OCI-LY7 (cell line): Measurements from ENCODE around the gene RASL12. TPM values are rescaled to one million over a fixed set of nuclear protein-coding genes. Genes with fewer than 3 reads are reported as not detected.

Experiments used
- BruUV-seq: library from RNA; stranded (reverse); fragments of 400-500 nt; replicated peaks from 2 replicates; lab custom pipeline; 2021; lab: Mats Ljungman, UMichigan
- CTCF ChIA-PET: fragments of 300-600 bp; sonication (Branson Sonifier 250); formaldehyde crosslinking; loops from one replicate; lab custom pipeline; 2022; ENCODE audit warnings: antibody characterized with exemption; ENCODE audit not compliant: unreplicated experiment; lab: Charles Lee
- POLR2A ChIA-PET: fragments of 300-600 bp; sonication (Branson Sonifier 250); formaldehyde crosslinking; loops from one replicate; lab custom pipeline; 2022; ENCODE audit warnings: antibody characterized with exemption; lab: Charles Lee
- DNase-seq: peaks from one replicate; pipeline ENCODE4 v3.0.0-alpha.2; 2015; ENCODE audit warnings: low spot score
- H2AFZ ChIP-seq: fragments of 200-600 bp; sonication (generic), shearing (Covaris generic); 2 replicates; pipeline ENCODE4 v1.6.1; 2014; ENCODE audit warnings: mild to moderate bottlenecking, antibody characterized with exemption, low read length, moderate library complexity
- H3K27ac ChIP-seq: fragments of 200-600 bp; sonication (generic); 2 replicates; pipeline ENCODE4 v1.5.1; 2014; ENCODE audit warnings: mixed run types, low read depth, mild to moderate bottlenecking, moderate library complexity, low read length, inconsistent platforms; ENCODE audit not compliant: poor library complexity, severe bottlenecking
- H3K36me3 ChIP-seq: fragments of 200-600 bp; sonication (generic); 2 replicates; pipeline ENCODE4 v1.6.1; 2014; ENCODE audit warnings: mild to moderate bottlenecking, antibody characterized with exemption, low read length, moderate library complexity, mixed read lengths; ENCODE audit not compliant: insufficient read depth
- H3K4me1 ChIP-seq: fragments of 200-600 bp; sonication (generic); 2 replicates; pipeline ENCODE4 v1.5.1; 2014; ENCODE audit warnings: mild to moderate bottlenecking, low read length; ENCODE audit not compliant: insufficient read depth, poor library complexity, severe bottlenecking
- H3K4me2 ChIP-seq: fragments of 200-600 bp; sonication (generic); 2 replicates; pipeline ENCODE4 v1.6.1; 2014; ENCODE audit warnings: mild to moderate bottlenecking, low read length
- H3K4me3 ChIP-seq: fragments of 200-600 bp; sonication (generic); 2 replicates; pipeline ENCODE4 v1.5.1; 2014; ENCODE audit warnings: mild to moderate bottlenecking, low read depth, low read length; ENCODE audit not compliant: poor library complexity, severe bottlenecking
- H3K79me2 ChIP-seq: fragments of 200-600 bp; sonication (generic); 2 replicates; pipeline ENCODE4 v1.6.1; 2016; ENCODE audit warnings: low read depth, mild to moderate bottlenecking, low read length, moderate library complexity, mixed read lengths; ENCODE audit not compliant: insufficient read depth
- H3K9me2 ChIP-seq: fragments of 200-600 bp; sonication (generic); 2 replicates; pipeline ENCODE4 v1.6.1; 2016; ENCODE audit warnings: mild to moderate bottlenecking, low read length, mixed read lengths; ENCODE audit not compliant: insufficient read depth
- H3K9me3 ChIP-seq: fragments of 200-600 bp; sonication (generic); 2 replicates; pipeline ENCODE4 v1.6.1; 2014; ENCODE audit warnings: mild to moderate bottlenecking, mixed run types, low read length, mixed read lengths
- H4K20me1 ChIP-seq: fragments of 200-600 bp; sonication (generic); 2 replicates; pipeline ENCODE4 v1.6.1; 2014; ENCODE audit warnings: mild to moderate bottlenecking, antibody characterized with exemption, low read length, moderate library complexity, mixed read lengths; ENCODE audit not compliant: insufficient read depth
- CTCF ChIP-seq: fragments of 200-600 bp; sonication (generic); conservative IDR thresholded peaks from 2 replicates; pipeline ENCODE4 v1.5.1; 2014; ENCODE audit warnings: mild to moderate bottlenecking, antibody characterized with exemption, low read length, moderate library complexity, mixed read lengths
- EZH2phosphoT487 ChIP-seq: fragments of 200-600 bp; sonication (generic); IDR thresholded peaks from 2 replicates; pipeline ENCODE4 v1.6.1; 2018; ENCODE audit warnings: low read depth, borderline replicate concordance, mild to moderate bottlenecking, mixed run types, antibody characterized with exemption, low read length, moderate library complexity, mixed read lengths
- intact Hi-C: fragments of 100-400 bp; cut with micrococcal nuclease; formaldehyde crosslinking; loops from one replicate; pipeline ENCODE4 v1.10.0; 2022; ENCODE audit not compliant: unreplicated experiment
- total RNA-seq, 2 experiments: library from RNA; depleted of rRNA in 1 of 2; stranded (reverse); fragments of >200 nt in 1 of 2; shearing (Covaris generic) in 1 of 2; gene quantifications; 2 replicates each; pipeline ENCODE4 v1.2.3, GENCODE V29; 2014 to 2022

The RASL12 gene
- total RNA-seq, 2 experiments from 2014 or later: not detected

- TF ChIP-seq EZH2phosphoT487 (no peak), CTCF (no peak)
Measured at GRCh38 chr15:65106011-65106590, 38.3 kb upstream of the RASL12 start.

GRCh38 chr15:65105038-65105437 lies 37.2 kb upstream of the RASL12 start:
- no peaks in the 10 kb centered on the region for H3K9me2 ChIP-seq
- POLR2A ChIA-PET: no interaction called here
- CTCF ChIA-PET: no interaction called here
- no peaks in the 10 kb centered on the region for H3K9me3 ChIP-seq
- no peak for DNase-seq
- H4K20me1 ChIP-seq: no peaks in the 10 kb centered on the region
- H3K4me3 ChIP-seq: no peak overlapping the region
- H3K27ac ChIP-seq: no peak overlapping the region
- no TSS peak for BruUV-seq
- H3K4me1 ChIP-seq: no peaks in the 10 kb centered on the region
- no peak for TF ChIP-seq CTCF
- no peak for TF ChIP-seq EZH2phosphoT487
- peaks cover 37% of the 10 kb centered on the region for H3K36me3 ChIP-seq
- no peak overlapping the region for H3K4me2 ChIP-seq
- intact Hi-C loops: no loop called here
- H3K79me2 ChIP-seq: no peaks in the 10 kb centered on the region
- H2AFZ ChIP-seq: no peak overlapping the region

More at GRCh38 chr15:65106011-65106590, 38.3 kb upstream of the RASL12 start:
- H3K4me3 ChIP-seq: no peak overlapping the region
- intact Hi-C loops: no loop called here
- H3K9me2 ChIP-seq: no peaks in the 10 kb centered on the region
- ChIA-PET POLR2A (no interaction called here), CTCF (interaction anchor here (0.6 kb wide), 1 partner anchor 166 kb away, joined by 3 read pairs; no protein-coding TSS in a partner anchor)
- no peak overlapping the region for H2AFZ ChIP-seq
- no peaks in the 10 kb centered on the region for H3K4me1 ChIP-seq
- H3K36me3 ChIP-seq: peaks cover 33% of the 10 kb centered on the region
- H3K27ac ChIP-seq: no peak overlapping the region
- no peaks in the 10 kb centered on the region for H3K79me2 ChIP-seq
- no peak for DNase-seq
- no peaks in the 10 kb centered on the region for H4K20me1 ChIP-seq
- H3K9me3 ChIP-seq: no peaks in the 10 kb centered on the region
- H3K4me2 ChIP-seq: no peak overlapping the region
- BruUV-seq: no TSS peak

GRCh38 chr15:65102912-65103311 lies 35.1 kb upstream of the RASL12 start:
- POLR2A ChIA-PET: interaction anchor here (0.6 to 0.9 kb wide), 2 partner anchors 11 to 91 kb away, joined by 3 read pairs; no protein-coding TSS in a partner anchor
- H2AFZ ChIP-seq: no peak overlapping the region
- H4K20me1 ChIP-seq: no peaks in the 10 kb centered on the region
- no peaks in the 10 kb centered on the region for H3K9me2 ChIP-seq
- TF ChIP-seq EZH2phosphoT487 (no peak), CTCF (no peak)
- CTCF ChIA-PET: no interaction called here
- no peak overlapping the region for H3K4me2 ChIP-seq
- BruUV-seq: no TSS peak
- H3K79me2 ChIP-seq: no peaks in the 10 kb centered on the region
- H3K27ac ChIP-seq: no peak overlapping the region
- peaks cover 55% of the 10 kb centered on the region for H3K36me3 ChIP-seq
- H3K9me3 ChIP-seq: no peaks in the 10 kb centered on the region
- H3K4me1 ChIP-seq: no peaks in the 10 kb centered on the region
- no peak overlapping the region for H3K4me3 ChIP-seq
- intact Hi-C loops: no loop called here
- DNase-seq: no peak
